AG04450 (cell line): ENCODE data around the gene SRRM1. TPM values are rescaled to one million over a fixed set of nuclear protein-coding genes. Genes with fewer than 3 reads are reported as not detected.

Source experiments
- CTCF ChIA-PET: fragments of 300-600, 350-600 bp; formaldehyde crosslinking; extraction: SDS; loops from one replicate; lab custom pipeline; 2022; ENCODE audit warnings: antibody characterized with exemption, inconsistent platforms; lab: Charles Lee
- POLR2A ChIA-PET: fragments of 350-600 bp; formaldehyde crosslinking; extraction: SDS; loops from one replicate; lab custom pipeline; 2021; ENCODE audit warnings: antibody characterized with exemption, inconsistent platforms; lab: Yijun Ruan, JAX
- DNase-seq: peaks from one replicate; pipeline ENCODE4 v3.0.0-alpha.2; 2011; ENCODE audit warnings: low read depth, low spot score
- H3K27ac ChIP-seq: one replicate; pipeline ENCODE4 v1.5.1; 2012; ENCODE audit warnings: low read depth, low read length, control low read depth
- H3K27me3 ChIP-seq: one replicate; pipeline ENCODE4 v1.6.0; 2012; ENCODE audit warnings: low read length; ENCODE audit not compliant: control insufficient read depth, insufficient read depth
- H3K4me3 ChIP-seq: 2 replicates; pipeline ENCODE4 v1.5.1; 2011; ENCODE audit warnings: mild to moderate bottlenecking, low read depth, low read length, control low read depth
- H3K9me3 ChIP-seq: 2 replicates; pipeline ENCODE4 v1.5.1; 2012; ENCODE audit warnings: low read length; ENCODE audit not compliant: control insufficient read depth, insufficient read depth
- polyA plus RNA-seq: library from polyadenylated mRNA; depleted of rRNA; stranded (reverse); fragments of >200 nt; gene quantifications from 2 replicates; pipeline ENCODE4 v1.2.3, GENCODE V29; 2011
- TF ChIP-seq, protein P1 (sequence below): IDR thresholded peaks from 2 replicates; pipeline ENCODE4 v1.5.1; 2011; ENCODE audit warnings: low read depth, low read length, control low read depth, inconsistent platforms

Gene SRRM1
- polyA plus RNA-seq, 1 experiment: 61.2 TPM

DNA sequence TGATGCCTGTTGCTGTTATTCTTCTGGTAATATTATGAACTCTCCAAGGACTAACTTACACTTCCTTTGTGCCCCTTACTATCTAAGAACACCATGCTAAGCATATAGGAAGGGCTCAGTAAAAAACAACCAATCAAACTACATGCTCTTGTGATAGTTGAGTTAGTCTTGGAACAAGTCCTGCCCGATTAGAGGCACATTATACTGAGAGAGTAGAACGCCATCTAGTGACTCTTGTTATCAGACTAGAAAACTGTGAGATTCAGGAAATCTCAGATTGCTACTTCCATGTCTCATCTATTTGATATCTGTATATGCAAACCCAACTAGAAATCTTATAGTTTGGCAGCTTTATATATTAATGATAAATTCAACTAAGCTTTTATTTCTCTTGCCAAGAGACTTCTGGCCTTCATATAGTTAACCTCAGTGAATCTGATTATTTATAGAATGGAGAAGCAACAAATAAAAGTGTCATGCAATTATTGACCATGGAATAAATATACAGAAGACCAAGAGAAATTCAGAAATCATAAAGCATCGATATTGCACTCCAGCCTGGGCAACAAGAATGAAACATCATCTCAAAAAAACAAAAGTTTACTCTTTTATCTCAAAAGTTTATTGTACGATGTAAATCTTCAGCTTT lies 7.8 kb upstream of the SRRM1 start:
- no peak overlapping the region for H3K4me3 ChIP-seq
- H3K27ac ChIP-seq: no peak overlapping the region
- TF ChIP-seq, protein P1, sequence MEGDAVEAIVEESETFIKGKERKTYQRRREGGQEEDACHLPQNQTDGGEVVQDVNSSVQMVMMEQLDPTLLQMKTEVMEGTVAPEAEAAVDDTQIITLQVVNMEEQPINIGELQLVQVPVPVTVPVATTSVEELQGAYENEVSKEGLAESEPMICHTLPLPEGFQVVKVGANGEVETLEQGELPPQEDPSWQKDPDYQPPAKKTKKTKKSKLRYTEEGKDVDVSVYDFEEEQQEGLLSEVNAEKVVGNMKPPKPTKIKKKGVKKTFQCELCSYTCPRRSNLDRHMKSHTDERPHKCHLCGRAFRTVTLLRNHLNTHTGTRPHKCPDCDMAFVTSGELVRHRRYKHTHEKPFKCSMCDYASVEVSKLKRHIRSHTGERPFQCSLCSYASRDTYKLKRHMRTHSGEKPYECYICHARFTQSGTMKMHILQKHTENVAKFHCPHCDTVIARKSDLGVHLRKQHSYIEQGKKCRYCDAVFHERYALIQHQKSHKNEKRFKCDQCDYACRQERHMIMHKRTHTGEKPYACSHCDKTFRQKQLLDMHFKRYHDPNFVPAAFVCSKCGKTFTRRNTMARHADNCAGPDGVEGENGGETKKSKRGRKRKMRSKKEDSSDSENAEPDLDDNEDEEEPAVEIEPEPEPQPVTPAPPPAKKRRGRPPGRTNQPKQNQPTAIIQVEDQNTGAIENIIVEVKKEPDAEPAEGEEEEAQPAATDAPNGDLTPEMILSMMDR: peak; percentile 69
- peaks cover 10% of the 10 kb centered on the region for H3K27me3 ChIP-seq
- POLR2A ChIA-PET: no interaction called here
- DNase-seq: peak; percentile 41
- CTCF ChIA-PET: interaction anchor here (0.6 to 10.0 kb wide), 15 partner anchors 11 to 564 kb away, joined by 3 to 121 read pairs (median 5); no protein-coding TSS in a partner anchor
- no peaks in the 10 kb centered on the region for H3K9me3 ChIP-seq

DNA sequence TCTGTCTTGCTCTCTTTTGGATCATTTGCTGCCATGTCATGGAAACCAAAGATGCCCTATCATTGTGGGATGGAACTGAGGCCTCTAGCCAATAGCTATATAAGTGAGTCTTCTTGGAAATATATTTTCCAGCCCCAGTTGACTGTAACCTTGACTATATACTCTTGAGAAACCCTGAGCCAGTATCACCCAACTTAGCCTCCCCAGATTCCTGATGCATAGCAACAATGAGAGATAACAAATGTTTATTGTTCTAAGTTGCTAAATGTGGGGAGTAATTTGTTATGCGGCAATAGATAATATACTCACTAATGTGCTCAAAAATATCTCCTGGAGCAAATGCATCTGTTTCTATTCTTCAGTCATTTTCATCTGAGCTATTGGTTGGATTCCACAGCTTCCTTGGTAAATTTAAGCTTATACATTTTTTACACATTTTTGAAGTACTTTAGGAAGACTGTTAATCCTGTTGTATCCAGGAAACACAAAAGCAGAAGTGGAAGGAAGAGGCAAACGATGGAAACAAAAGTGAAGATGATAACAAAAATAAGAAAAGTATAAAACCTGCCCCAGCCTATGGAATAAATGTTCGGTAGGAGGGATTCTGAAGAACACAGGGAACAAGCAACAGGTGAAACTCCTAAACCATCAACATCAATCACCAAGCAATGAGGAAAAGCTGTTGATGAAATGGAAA lies 6.3 kb upstream of the SRRM1 start:
- H3K4me3 ChIP-seq: no peak overlapping the region
- ChIA-PET POLR2A (interaction anchor here (0.6 kb wide), 1 partner anchor 86 kb away, joined by 3 read pairs; no protein-coding TSS in a partner anchor), CTCF (interaction anchor here (0.7 to 10.0 kb wide), 7 partner anchors 23 to 437 kb away, joined by 3 to 121 read pairs (median 7); no protein-coding TSS in a partner anchor)
- DNase-seq: no peak
- no peaks in the 10 kb centered on the region for H3K9me3 ChIP-seq
- TF ChIP-seq, protein P1: no peak
- H3K27ac ChIP-seq: no peak overlapping the region
- peaks cover 10% of the 10 kb centered on the region for H3K27me3 ChIP-seq

- ChIA-PET POLR2A (interaction anchor here (0.7 kb wide), 1 partner anchor 13 kb away, joined by 3 read pairs; no protein-coding TSS in a partner anchor), CTCF (interaction anchor here (2.0 to 10.0 kb wide), 2 partner anchors 248 to 439 kb away, joined by 7 to 121 read pairs; no protein-coding TSS in a partner anchor)
- H3K27me3 ChIP-seq: peaks cover 5% of the 10 kb centered on the region
- no peaks in the 10 kb centered on the region for H3K9me3 ChIP-seq
- no peak overlapping the region for H3K4me3 ChIP-seq
- H3K27ac ChIP-seq: no peak overlapping the region
- TF ChIP-seq, protein P1: no peak
- DNase-seq: no peak
Observed at GRCh38 chr1:24639094-24639493, 4.0 kb upstream of the SRRM1 start.

- Histone ChIP-seq H3K27me3 (peaks cover 5% of the 10 kb centered on the region), H3K9me3 (no peaks in the 10 kb centered on the region), H3K4me3 (no peak overlapping the region), H3K27ac (no peak overlapping the region)
- DNase-seq: no peak
- ChIA-PET CTCF (interaction anchor here (0.6 to 1.0 kb wide), 4 partner anchors 47 to 438 kb away, joined by 3 to 5 read pairs (median 5); no protein-coding TSS in a partner anchor), POLR2A (no interaction called here)
- TF ChIP-seq, protein P1: no peak
Observed at GRCh38 chr1:24639881-24640280, 3.2 kb upstream of the SRRM1 start.

GRCh38 chr1:24640288-24640687 lies 2.8 kb upstream of the SRRM1 start:
- Histone ChIP-seq H3K27me3 (peaks cover 5% of the 10 kb centered on the region), H3K4me3 (no peak overlapping the region), H3K27ac (no peak overlapping the region), H3K9me3 (no peaks in the 10 kb centered on the region)
- CTCF ChIA-PET: interaction anchor here (0.6 to 1.0 kb wide), 5 partner anchors 47 to 492 kb away, joined by 3 to 5 read pairs (median 5); no protein-coding TSS in a partner anchor
- POLR2A ChIA-PET: no interaction called here
- TF ChIP-seq, protein P1: no peak
- DNase-seq: no peak
